ENCODE data around the gene CHD2. TPM values are rescaled to one million over a fixed set of nuclear protein-coding genes. Genes with fewer than 3 reads are reported as not detected.

Gene CHD2
- total RNA-seq, 1 donor from 2014 or later, result 105 TPM

- no peaks in the 10 kb centered on the region for H3K9me3 ChIP-seq (ENCODE audit: insufficient read depth, low read depth, low read length)
- no peak for FAIRE-seq
- H3K9ac ChIP-seq (ENCODE audit: low read length), result no peak overlapping the region
- H3K4me1 ChIP-seq (ENCODE audit: insufficient read depth, low read length), result no peaks in the 10 kb centered on the region
- H3K79me2 ChIP-seq (ENCODE audit: insufficient read depth, low read length), result no peaks in the 10 kb centered on the region
- Mint-ChIP-seq H3K4me1 (ENCODE audit: low read depth, unreplicated experiment) (peaks cover 5% of the 10 kb centered on the region), H3K9me3 (ENCODE audit: unreplicated experiment) (peaks cover 3% of the 10 kb centered on the region), H3K4me3 (ENCODE audit: unreplicated experiment) (no peak overlapping the region), H3K36me3 (ENCODE audit: low read depth, unreplicated experiment) (peaks cover 3% of the 10 kb centered on the region), H3K27me3 (ENCODE audit: low read depth, unreplicated experiment) (peaks cover 2% of the 10 kb centered on the region), H3K27ac (ENCODE audit: unreplicated experiment) (no peak overlapping the region)
- H2AFZ ChIP-seq (ENCODE audit: low read depth, low read length), result no peak overlapping the region
- H3K27ac ChIP-seq (ENCODE audit: low read depth, low read length), result no peak overlapping the region
- peaks cover 4% of the 10 kb centered on the region for H3K27me3 ChIP-seq (ENCODE audit: insufficient read depth, low read length)
- peaks cover 3% of the 10 kb centered on the region for H4K20me1 ChIP-seq (ENCODE audit: insufficient read depth, low read length)
- no peak overlapping the region for H3K4me2 ChIP-seq (ENCODE audit: low read length)
- TF ChIP-seq EZH2 (IDR thresholded peaks at IDR 0.05; ENCODE audit: insufficient read depth, low read length) (no peak), CTCF (IDR thresholded peaks at IDR 0.05; ENCODE audit: insufficient read depth, low read depth, low read length) (no peak)
- no peak overlapping the region for H3K4me3 ChIP-seq (ENCODE audit: insufficient read depth, low read depth, low read length)
- no peak for DNase-seq (ENCODE audit: low read depth)
- no peaks in the 10 kb centered on the region for H3K36me3 ChIP-seq (ENCODE audit: insufficient read depth, low read length)
Observed at GRCh38 chr15:93035092-93035915, 135.2 kb downstream of the CHD2 start.

- Histone ChIP-seq H3K4me3 (ENCODE audit: insufficient read depth, low read depth, low read length) (no peak overlapping the region), H2AFZ (ENCODE audit: low read depth, low read length) (no peak overlapping the region), H4K20me1 (ENCODE audit: insufficient read depth, low read length) (no peaks in the 10 kb centered on the region), H3K9ac (ENCODE audit: low read length) (no peak overlapping the region), H3K9me3 (ENCODE audit: insufficient read depth, low read depth, low read length) (no peaks in the 10 kb centered on the region), H3K27me3 (ENCODE audit: insufficient read depth, low read length) (peaks cover 6% of the 10 kb centered on the region), H3K79me2 (ENCODE audit: insufficient read depth, low read length) (no peaks in the 10 kb centered on the region), H3K4me1 (ENCODE audit: insufficient read depth, low read length) (no peaks in the 10 kb centered on the region), H3K36me3 (ENCODE audit: insufficient read depth, low read length) (no peaks in the 10 kb centered on the region), H3K4me2 (ENCODE audit: low read length) (no peak overlapping the region), H3K27ac (ENCODE audit: low read depth, low read length) (no peak overlapping the region)
- no peak for DNase-seq (ENCODE audit: low read depth)
- Mint-ChIP-seq H3K4me3 (ENCODE audit: unreplicated experiment) (no peak overlapping the region), H3K27me3 (ENCODE audit: low read depth, unreplicated experiment) (peaks cover 2% of the 10 kb centered on the region), H3K4me1 (ENCODE audit: low read depth, unreplicated experiment) (no peaks in the 10 kb centered on the region), H3K9me3 (ENCODE audit: unreplicated experiment) (peaks cover 3% of the 10 kb centered on the region), H3K27ac (ENCODE audit: unreplicated experiment) (no peak overlapping the region), H3K36me3 (ENCODE audit: low read depth, unreplicated experiment) (peaks cover 3% of the 10 kb centered on the region)
- TF ChIP-seq EZH2 (IDR thresholded peaks at IDR 0.05; ENCODE audit: insufficient read depth, low read length) (no peak), CTCF (IDR thresholded peaks at IDR 0.05; ENCODE audit: insufficient read depth, low read depth, low read length) (peak; percentile 37)
- FAIRE-seq, result no peak
Observed at GRCh38 chr15:93035953-93036810, 136.1 kb downstream of the CHD2 start.

Measured in astrocyte (in vitro differentiated cells and primary cell).